EH (cell line): ENCODE results near the gene MOB2.
A peak's percentile ranks its signal among the peaks of the same experiment; 100 is the strongest.

ENCODE experiments used
- DNase-seq: peaks from one replicate; pipeline ENCODE4 v3.0.0-alpha.2; 2015; ENCODE audit warnings: low read depth

Gene MOB2

DNA sequence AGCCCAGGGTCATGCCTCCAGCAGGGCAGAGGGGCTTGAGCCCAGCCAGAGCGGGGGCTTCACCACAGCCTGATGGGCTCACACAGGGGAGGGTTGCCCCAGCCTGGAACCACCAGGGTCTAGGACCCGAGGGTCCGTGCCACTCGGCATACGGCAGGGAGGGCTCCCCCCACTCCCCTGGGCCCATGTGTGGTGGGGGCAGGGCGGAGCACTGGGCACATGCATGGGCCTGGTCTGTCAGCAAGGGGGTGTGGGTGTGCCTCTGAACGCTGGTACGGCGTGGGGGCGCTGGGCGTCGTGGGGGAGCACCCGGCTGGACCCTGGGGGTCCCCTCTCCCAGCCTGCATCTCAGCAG is 29.3 kb downstream of the MOB2 start:
- DNase-seq, result no peak

- no peak for DNase-seq
These were observed 29.8 kb downstream of the MOB2 start for GRCh38 chr11:1456596-1457325.

DNA sequence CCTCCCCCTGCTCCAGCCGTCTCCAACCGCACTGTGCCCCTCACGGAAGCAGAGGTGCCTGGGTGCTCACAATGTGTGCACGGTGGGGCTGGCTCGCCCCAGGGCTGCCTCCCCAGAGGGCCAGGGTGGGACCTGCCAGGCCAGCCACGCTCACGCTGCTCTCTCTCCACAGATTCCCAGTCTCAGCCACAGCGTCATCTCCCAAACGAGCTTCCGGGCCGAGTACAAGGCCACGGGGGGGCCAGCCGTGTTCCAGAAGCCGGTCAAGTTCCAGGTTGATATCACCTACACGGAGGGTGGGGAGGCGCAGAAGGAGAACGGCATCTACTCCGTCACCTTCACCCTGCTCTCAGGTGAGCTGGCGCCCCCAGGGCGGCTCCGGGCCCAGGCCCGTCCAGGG is 30.4 kb downstream of the MOB2 start:
- DNase-seq, result no peak

GRCh38 chr11:1455763-1456060 is 30.9 kb downstream of the MOB2 start:
- no peak for DNase-seq

DNA sequence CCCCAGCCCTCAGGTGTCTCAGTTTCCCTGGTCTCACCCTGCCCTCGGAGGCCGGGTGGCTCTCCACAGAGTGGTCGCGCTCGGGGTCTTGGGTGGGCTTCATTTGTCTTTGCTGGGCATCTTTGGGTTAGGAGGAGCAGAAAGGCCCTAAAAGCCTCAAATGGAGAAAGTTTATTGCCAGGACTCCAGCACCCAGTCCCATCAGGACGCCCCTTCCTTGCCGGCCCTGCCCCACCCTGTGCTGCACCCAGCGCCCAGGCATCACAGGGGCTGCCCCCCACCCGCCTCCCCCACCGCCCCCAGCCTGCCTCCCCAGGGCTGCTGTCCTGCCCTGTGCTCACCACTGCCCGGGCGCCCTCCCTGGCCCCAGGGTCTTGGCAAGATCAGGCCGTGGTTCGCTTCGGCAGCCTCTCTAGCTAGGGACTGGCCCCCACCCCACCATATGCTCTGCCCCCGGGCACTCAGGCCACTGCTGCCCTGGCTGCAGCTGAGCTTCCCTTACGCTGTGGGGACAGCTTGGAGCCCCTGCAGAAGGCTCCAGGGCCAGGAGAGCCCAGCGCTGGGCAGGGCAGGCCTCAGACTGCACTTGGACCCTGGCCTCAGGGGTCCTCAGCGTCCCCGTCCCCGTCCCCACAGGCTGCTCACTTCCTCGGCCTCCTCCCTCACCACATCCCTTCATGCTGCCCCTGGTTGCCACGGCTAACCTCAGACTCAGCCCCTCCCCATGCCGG is 31.4 kb downstream of the MOB2 start:
- DNase-seq, result no peak

DNA sequence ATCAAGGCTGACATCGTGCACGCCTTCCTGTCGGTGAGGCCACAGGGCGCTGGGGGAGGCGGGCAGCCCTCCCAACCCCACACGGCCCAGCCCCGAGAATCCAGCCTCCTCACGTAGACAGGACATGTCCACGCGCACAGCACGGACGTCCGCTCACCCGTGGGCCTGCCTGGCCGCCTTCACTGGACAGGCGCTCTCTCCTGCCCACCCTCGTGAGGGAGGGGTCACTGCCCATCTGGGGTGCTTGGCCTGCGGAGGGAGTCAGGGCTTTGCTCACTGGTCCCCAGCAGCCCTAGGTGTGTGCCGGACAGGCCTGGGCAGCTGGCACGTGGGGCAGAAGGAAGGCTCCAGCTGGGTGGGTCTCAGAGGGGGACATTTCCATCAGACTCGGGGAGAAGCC is 32.0 kb downstream of the MOB2 start:
- DNase-seq, result no peak

GRCh38 chr11:1453611-1454034 is 33.0 kb downstream of the MOB2 start:
- peak; percentile 3 for DNase-seq

- DNase-seq, result no peak
These were observed 33.8 kb downstream of the MOB2 start for GRCh38 chr11:1452744-1453143.

- DNase-seq, result no peak
These were observed 34.7 kb downstream of the MOB2 start for GRCh38 chr11:1451781-1452470.

- DNase-seq, result no peak
These were observed 35.4 kb downstream of the MOB2 start for GRCh38 chr11:1450949-1451710.

DNA sequence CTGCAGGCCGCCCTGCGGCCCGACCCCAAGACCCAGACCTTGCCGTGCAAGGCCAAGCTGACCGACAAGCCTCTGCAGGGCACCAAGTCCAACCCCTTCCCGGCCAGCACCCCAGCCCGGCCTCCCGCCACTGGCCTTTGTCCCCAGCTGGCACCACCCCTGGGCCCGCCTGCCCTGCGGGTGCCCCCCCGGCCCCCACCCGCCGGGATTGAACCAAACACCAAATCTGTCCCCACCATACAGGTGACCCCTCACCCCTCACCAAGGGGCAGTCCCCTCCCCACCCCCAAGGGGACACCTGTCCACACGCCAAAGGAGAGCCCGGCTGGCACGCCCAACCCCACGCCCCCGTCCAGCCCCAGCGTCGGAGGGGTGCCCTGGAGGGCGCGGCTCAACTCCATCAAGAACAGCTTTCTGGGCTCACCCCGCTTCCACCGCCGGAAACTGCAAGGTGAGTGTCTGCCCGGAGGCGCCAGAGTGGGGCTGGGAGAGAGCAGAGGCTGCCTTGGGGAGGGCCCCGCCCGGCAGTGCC is 36.2 kb downstream of the MOB2 start:
- DNase-seq, result no peak

GRCh38 chr11:1449490-1450243 is 36.9 kb downstream of the MOB2 start:
- DNase-seq, result no peak

GRCh38 chr11:1448882-1449281 is 37.7 kb downstream of the MOB2 start:
- no peak for DNase-seq

- no peak for DNase-seq
These were observed 38.4 kb downstream of the MOB2 start for GRCh38 chr11:1447845-1448825.

DNA sequence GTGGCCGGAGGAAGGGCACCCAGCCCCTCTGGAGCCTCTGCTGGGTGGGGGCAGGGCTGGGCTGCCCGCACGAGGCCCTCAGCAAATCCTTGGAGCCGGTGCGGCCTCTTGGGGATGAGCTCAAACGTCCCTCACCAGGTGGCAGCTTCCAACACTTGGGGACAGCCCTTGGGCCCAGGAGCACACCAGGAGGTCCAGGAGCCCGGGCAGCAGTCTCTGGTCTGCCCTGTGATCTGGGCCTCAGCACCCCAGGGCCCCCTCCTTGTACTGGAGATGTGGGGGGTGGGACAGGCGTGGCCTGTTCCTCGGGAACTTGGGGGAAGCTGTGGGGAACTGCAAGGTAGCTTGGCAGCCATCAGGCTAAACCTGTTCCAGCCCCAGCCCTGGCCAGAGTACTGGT is 40.0 kb downstream of the MOB2 start:
- no peak for DNase-seq

- no peak for DNase-seq
These were observed 40.7 kb downstream of the MOB2 start for GRCh38 chr11:1445741-1446445.

DNA sequence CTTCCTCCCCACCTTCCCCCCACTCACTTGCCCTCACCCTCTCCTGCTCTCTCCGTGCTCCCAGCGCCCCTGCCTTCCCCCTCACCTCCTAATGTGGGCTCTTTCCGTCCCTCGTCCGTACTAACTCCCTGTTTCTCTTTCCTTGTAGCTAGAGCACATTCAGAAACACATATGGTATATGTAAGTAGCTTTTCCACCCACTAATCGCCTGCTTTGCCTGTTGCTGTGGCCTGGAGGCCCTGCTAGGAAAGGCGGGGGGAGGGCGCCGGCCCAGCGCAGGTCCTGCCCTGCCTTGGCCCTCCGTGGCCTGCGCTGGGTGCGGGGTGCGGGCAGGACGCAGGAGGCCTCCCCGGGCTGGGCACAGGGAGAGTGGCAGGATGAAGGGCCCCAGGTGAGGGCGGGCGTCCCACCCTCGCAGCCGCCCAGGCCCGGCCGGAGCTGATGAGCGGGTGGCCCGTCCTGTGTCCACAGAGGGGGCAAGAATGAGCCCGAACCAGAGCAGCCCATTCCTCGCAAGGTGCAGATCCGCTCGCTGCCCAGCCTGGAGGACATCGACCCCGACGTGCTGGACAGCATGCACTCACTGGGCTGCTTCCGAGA is 41.7 kb downstream of the MOB2 start:
- no peak for DNase-seq

GRCh38 chr11:1444321-1444720 is 42.3 kb downstream of the MOB2 start:
- no peak for DNase-seq

DNA sequence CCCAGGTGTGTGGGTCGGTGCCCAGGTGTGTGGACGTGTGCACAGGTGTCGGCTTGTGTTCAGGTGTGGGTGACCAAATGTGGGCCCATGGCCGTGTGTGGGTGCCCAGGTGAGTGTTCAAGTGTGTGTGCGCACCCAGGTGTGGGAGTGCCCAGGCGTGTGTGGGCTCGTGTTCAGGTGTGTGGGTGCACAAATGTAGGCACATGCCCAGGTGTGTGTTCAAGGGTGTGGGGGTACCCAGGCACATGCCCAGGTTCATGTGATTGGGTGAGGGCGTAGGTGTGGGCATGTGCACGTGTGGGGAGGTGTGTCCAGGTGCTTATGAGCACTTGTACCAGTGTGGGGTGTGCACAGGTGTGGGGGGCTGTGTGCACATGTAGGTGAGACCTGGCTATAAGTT is 42.8 kb downstream of the MOB2 start:
- no peak for DNase-seq
